Right ventricle myocardium superior (tissue), 1 donor: ENCODE results near the gene PIK3R4. TPM values are rescaled to one million over a fixed set of nuclear protein-coding genes. Genes with fewer than 3 reads are reported as not detected.

Experiments
- ATAC-seq: fragments of 200-7000 bp; cut with Tn5 transposase; one replicate; pipeline ENCODE4 v1.9.1; 2020; ENCODE audit warnings: mild to moderate bottlenecking; ENCODE audit not compliant: poor library complexity
- DNase-seq: peaks from one replicate; pipeline ENCODE4 v3.0.0-alpha.2; 2020
- intact Hi-C: fragments of 100-400 bp; cut with DNase I; formaldehyde crosslinking; loops from one replicate; pipeline ENCODE4 v1.11.2; 2022
- total RNA-seq: library from RNA; stranded (reverse); fragmentation: NEBNext Ultra II Directional; extraction: Animal tissue kit (Norgen Biotek cat#: 25700); gene quantifications from one replicate; pipeline ENCODE4 v1.2.1, GENCODE V29; 2021
- donor health status: DM: no; HTN: yes; CAD: no; lungs with severe emphysema.

PIK3R4 gene
- total RNA-seq, 1 donor from 2014 or later, result 10.9 TPM

DNA sequence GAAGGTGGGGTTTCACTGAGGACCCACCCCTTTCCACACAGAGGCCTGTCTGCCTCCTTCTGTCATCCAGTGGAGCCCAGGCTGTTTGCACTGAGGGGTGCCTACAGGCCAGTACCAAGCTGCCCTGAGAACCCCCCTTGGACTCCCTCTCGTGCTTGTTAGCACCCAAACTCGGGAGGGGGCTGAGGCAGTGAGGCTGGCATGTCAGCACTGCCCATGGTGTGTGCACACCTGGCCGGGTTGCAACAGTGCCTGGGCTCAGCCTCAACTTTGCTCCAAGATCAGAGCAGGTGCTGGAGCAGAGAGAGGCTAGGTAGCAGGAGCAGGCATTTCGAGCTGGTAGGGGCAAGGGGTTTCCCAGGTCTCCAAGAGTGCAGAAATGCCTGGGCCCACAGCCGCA, 90.0 kb downstream of the PIK3R4 start:
- intact Hi-C loops, result no loop called here
- no peak for DNase-seq
- no peak for ATAC-seq

GRCh38 chr3:130654921-130655320, 91.7 kb downstream of the PIK3R4 start:
- DNase-seq, result no peak
- no peak for ATAC-seq
- intact Hi-C loops, result no loop called here

DNA sequence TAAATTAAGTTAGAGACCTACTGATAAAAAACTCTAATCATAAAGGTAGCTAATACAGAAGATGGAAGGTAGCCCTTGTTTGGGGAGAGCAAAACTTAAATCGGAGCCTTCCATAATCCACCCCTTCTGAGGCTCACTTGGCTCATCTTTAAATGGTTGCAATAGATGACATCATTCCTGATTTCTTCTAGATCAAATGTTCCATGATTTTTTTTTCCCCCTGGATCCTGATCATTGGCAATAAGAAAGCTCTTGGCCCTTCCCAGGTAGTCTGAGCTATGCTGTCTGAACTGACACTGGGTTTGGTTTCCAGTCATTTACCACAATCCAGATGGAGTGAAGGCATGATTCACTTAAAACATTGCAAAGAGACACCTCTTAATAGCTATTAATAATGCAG, 92.5 kb downstream of the PIK3R4 start:
- DNase-seq (no peak), ATAC-seq (no peak)
- intact Hi-C loops, result no loop called here

GRCh38 chr3:130649061-130649654, 97.5 kb downstream of the PIK3R4 start:
- DNase-seq (no peak), ATAC-seq (no peak)
- intact Hi-C loops, result no loop called here

GRCh38 chr3:130648293-130648692, 98.3 kb downstream of the PIK3R4 start:
- DNase-seq (no peak), ATAC-seq (no peak)
- intact Hi-C loops, result no loop called here

GRCh38 chr3:130645261-130645660, 101.4 kb downstream of the PIK3R4 start:
- intact Hi-C loops, result no loop called here
- no peak for DNase-seq
- no peak for ATAC-seq

DNA sequence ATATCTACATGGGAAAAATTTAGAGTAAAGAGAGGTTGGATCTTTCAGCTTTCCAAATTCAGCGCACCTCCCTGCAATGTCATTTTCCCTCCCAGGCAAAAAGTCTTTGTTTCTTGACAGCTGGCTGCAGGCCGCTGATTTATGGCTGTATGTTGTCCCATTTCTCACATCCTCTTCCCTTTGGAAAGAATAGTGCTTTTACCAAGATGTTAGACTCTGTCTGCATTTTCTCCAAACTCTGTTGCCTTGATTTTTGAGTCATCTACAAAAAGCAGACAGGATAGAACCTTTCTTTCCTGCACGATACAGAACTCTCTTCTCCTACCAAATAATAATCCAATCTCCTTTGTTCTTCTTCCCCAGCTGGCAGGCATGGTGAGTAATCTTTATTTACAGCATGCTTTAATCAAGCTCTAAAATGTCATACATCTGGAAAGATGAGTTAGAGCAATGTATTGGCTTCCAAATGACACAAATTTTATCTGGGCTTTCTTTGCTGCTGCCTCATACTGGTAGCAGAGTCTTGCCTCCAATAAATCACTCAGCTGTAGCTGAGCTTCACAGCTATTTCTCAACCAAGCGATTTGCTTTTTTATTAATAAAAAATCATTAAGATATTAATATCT, 101.9 kb downstream of the PIK3R4 start:
- intact Hi-C loops, result no loop called here
- DNase-seq (no peak), ATAC-seq (no peak)

GRCh38 chr3:130640027-130640426, 106.6 kb downstream of the PIK3R4 start:
- intact Hi-C loops, result no loop called here
- ATAC-seq, result no peak
- no peak for DNase-seq

GRCh38 chr3:130636480-130637234, 110.0 kb downstream of the PIK3R4 start:
- ATAC-seq (no peak), DNase-seq (no peak)
- intact Hi-C loops, result no loop called here

GRCh38 chr3:130635978-130636377, 110.7 kb downstream of the PIK3R4 start:
- intact Hi-C loops, result no loop called here
- DNase-seq, result no peak
- ATAC-seq, result no peak

DNA sequence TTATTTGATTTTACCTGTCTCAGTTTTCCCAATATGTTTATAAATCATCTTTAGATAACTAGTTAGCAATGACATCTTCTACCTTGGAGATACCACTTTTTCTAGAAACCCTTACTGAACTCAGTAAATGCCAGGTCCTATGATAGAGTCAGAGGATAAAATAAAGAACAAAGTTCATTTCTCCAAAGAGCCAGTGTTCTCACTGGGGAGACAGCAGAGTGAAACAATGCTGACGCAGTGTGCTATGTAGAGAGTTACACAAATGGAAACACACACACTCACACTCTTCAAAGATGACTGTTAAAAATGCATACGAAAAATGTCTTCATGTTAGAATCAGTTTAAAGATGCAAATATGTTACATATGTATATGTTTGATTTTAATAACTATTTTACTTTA, 111.3 kb downstream of the PIK3R4 start:
- ATAC-seq, result no peak
- no peak for DNase-seq
- intact Hi-C loops, result no loop called here

Other genes with a start within 250 kb of the PIK3R4 start
- gene COL6A6, start 229.7 kb downstream of the PIK3R4 start, total RNA-seq, result 1.7 TPM
- 54.9 TPM for gene ATP2C1, start 147.3 kb upstream of the PIK3R4 start, total RNA-seq